K562 (cell line): Measurements from ENCODE around the gene LYPLA2. TPM values are rescaled to one million over a fixed set of nuclear protein-coding genes. Genes with fewer than 3 reads are reported as not detected.

Experiments used
- ATF4 ChIP-seq: fragments of 450-650 bp; formaldehyde crosslinking; IDR thresholded peaks from 2 replicates; pipeline ENCODE4 v1.4.0; 2022; ENCODE audit warnings: mild to moderate bottlenecking, moderate library complexity
- E2F8 ChIP-seq: fragments of 450-650 bp; IDR thresholded peaks from 2 replicates; pipeline ENCODE4 v1.7.1; 2018; ENCODE audit warnings: mild to moderate bottlenecking, low read depth; ENCODE audit not compliant: partially characterized antibody
- EZH2 ChIP-seq: IDR thresholded peaks from 2 replicates; pipeline ENCODE4 v1.6.1; 2012; ENCODE audit warnings: low read depth, mild to moderate bottlenecking, inconsistent platforms, low read length, borderline replicate concordance
- ID3 ChIP-seq, 2 experiments: fragments of 250-450 bp in 1 of 2; fragments of 450-650 bp in 1 of 2; sonication (Bioruptor Pico) in 1 of 2; IDR thresholded peaks; 2 replicates each; pipeline versions ENCODE4 v1.6.1 to v1.8.0; 2016 to 2021; ENCODE audit warnings: mild to moderate bottlenecking in 2 of 2, moderate library complexity in 2 of 2, missing compliant biosample characterization in 1 of 2, missing genetic modification characterization in 1 of 2
- KDM2B ChIP-seq: fragments of 250-450 bp; sonication (Bioruptor Pico); IDR thresholded peaks from 2 replicates; pipeline ENCODE4 v1.8.0; 2021; ENCODE audit warnings: mild to moderate bottlenecking, moderate library complexity
- MXI1 ChIP-seq: IDR thresholded peaks from 2 replicates; pipeline ENCODE4 v1.6.1; 2011; ENCODE audit warnings: low read depth, mild to moderate bottlenecking, improper control_type of control experiment, low read length
- NEUROD1 ChIP-seq: fragments of 150-350 bp; IDR thresholded peaks from 2 replicates; pipeline ENCODE4 v1.6.1; 2014; ENCODE audit warnings: borderline replicate concordance, low read length, low read depth; ENCODE audit not compliant: partially characterized antibody
- RFX1 ChIP-seq: fragments of 450-650 bp; IDR thresholded peaks from 2 replicates; pipeline ENCODE4 v1.6.1; 2016; ENCODE audit warnings: mild to moderate bottlenecking, moderate library complexity
- SIN3A ChIP-seq, 2 experiments: fragments of 150-350 bp in 1 of 2; IDR thresholded peaks; 2 replicates each; pipeline ENCODE4 v1.6.1; 2011 to 2016; ENCODE audit warnings: borderline replicate concordance in 2 of 2, low read depth in 2 of 2, low read length in 2 of 2, mild to moderate bottlenecking in 2 of 2, moderate library complexity in 2 of 2; ENCODE audit not compliant: control insufficient read depth in 1 of 2
- SMAD3 ChIP-seq: fragments of 450-650 bp; formaldehyde crosslinking; conservative IDR thresholded peaks from 2 replicates; pipeline ENCODE4 v1.4.0; 2020; ENCODE audit warnings: mild to moderate bottlenecking
- SPI1 ChIP-seq: IDR thresholded peaks from 2 replicates; pipeline ENCODE4 v1.6.1; 2011; ENCODE audit warnings: low read depth, low read length, control low read depth, borderline replicate concordance
- ZBTB7A ChIP-seq: IDR thresholded peaks from 2 replicates; pipeline ENCODE4 v1.6.1; 2011; ENCODE audit warnings: low read depth, mild to moderate bottlenecking, low read length, moderate library complexity, borderline replicate concordance; ENCODE audit not compliant: control insufficient read depth
- ZNF212 ChIP-seq: fragments of 450-650 bp; formaldehyde crosslinking; IDR thresholded peaks from 2 replicates; pipeline ENCODE4 v1.4.0; 2020; ENCODE audit warnings: mild to moderate bottlenecking
- ZNF449 ChIP-seq: fragments of 250-450 bp; sonication (Bioruptor Pico); IDR thresholded peaks from 2 replicates; pipeline ENCODE4 v1.8.0; 2022; ENCODE audit warnings: moderate library complexity, mild to moderate bottlenecking, inconsistent platforms
- ZNF57 ChIP-seq: fragments of 450-650 bp; formaldehyde crosslinking; IDR thresholded peaks from 2 replicates; pipeline ENCODE4 v1.4.0; 2020; ENCODE audit warnings: mild to moderate bottlenecking, moderate library complexity
- polyA plus RNA-seq, 8 experiments: library from polyadenylated mRNA; depleted of rRNA in 4 of 8; stranded (reverse) in 5 of 8; unstranded in 3 of 8; fragments of >200 nt; fragmentation: Nextera tagmentation in 2 of 8; fragmentation: Illumina TruSeq in 1 of 8; extraction: Ambion mirVana in 2 of 8; extraction: Trizol in 1 of 8; gene quantifications; 2 replicates each; pipeline versions ENCODE4 v1.2.1 to v1.2.3, GENCODE V29; 2011 to 2014; ENCODE audit warnings: inconsistent platforms in 1 of 8, missing spikeins in 1 of 8
- total RNA-seq, 7 experiments: library from RNA; depleted of rRNA in 6 of 7; stranded (reverse); fragments of >200 nt in 6 of 7; fragmentation: Illumina TruSeq in 2 of 7; extraction: Trizol in 2 of 7; gene quantifications; 2 replicates each; pipeline versions ENCODE4 v1.2.1 to v1.2.3, GENCODE V29; 2011 to 2021; ENCODE audit warnings: low replicate concordance in 1 of 7
- TF ChIP-seq, protein P1 (sequence below): sonication (generic); formaldehyde crosslinking; IDR thresholded peaks from 2 replicates; pipeline ENCODE4 v1.8.0; 2022; ENCODE audit warnings: missing genetic modification reagents, mild to moderate bottlenecking, moderate library complexity, borderline replicate concordance

Gene LYPLA2
- total and polyA plus RNA-seq, 9 of the 15 experiments (the other 6 are each of a cell fraction or from before 2014, with no cell fraction given), result 3.9 to 128 (median 60.1) TPM

GRCh38 chr1:23790696-23791515, at the start of gene LYPLA2 (continued):
- TF ChIP-seq ZNF449 (no peak), EZH2 (no peak), MXI1 (peak; percentile 58; the same call in 1 of the 2 replicates), SIN3A (IDR thresholded peaks at IDR 0.05; ENCODE audit: borderline replicate concordance in 2 of 2, control insufficient read depth in 1 of 2, low read depth in 2 of 2, low read length in 2 of 2) (peak; percentile 82 to 84; a peak in 2 of 4 replicates), SPI1 (peak; percentile 53; the same call in 1 of the 2 replicates), SMAD3 (CRISPR knock-in tag) (0 out of 2 replicates have a peak, but pooled peaks have one; percentile 19), ZBTB7A (peak; percentile 46; the same call in 1 of the 2 replicates), NEUROD1 (peak; percentile 26), KDM2B (0 out of 2 replicates have a peak, but pooled peaks have one; percentile 22), E2F8 (peak; percentile 98), ZNF212 (CRISPR knock-in tag) (no peak), ATF4 (CRISPR knock-in tag) (peak; percentile 18; the same call in 1 of the 2 replicates), ID3 (CRISPR knock-in tag; IDR thresholded peaks at IDR 0.05) (no peak), ID3 (tag; IDR thresholded peaks at IDR 0.05) (peak; percentile 53; the same call in 1 of the 2 replicates), RFX1 (no peak), ZNF57 (CRISPR knock-in tag) (no peak)
- TF ChIP-seq, protein P1, sequence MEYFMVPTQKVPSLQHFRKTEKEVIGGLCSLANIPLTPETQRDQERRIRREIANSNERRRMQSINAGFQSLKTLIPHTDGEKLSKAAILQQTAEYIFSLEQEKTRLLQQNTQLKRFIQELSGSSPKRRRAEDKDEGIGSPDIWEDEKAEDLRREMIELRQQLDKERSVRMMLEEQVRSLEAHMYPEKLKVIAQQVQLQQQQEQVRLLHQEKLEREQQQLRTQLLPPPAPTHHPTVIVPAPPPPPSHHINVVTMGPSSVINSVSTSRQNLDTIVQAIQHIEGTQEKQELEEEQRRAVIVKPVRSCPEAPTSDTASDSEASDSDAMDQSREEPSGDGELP (CRISPR knock-in tag), result peak; percentile 86
